AG09309 (cell line): ENCODE measurements around the gene DISP2.

Source experiments
- DNase-seq: peaks from one replicate; pipeline ENCODE4 v3.0.0-alpha.2; 2010; ENCODE audit warnings: low read depth
- H3K4me3 ChIP-seq: 2 replicates; pipeline ENCODE4 v1.5.1; 2011; ENCODE audit warnings: mild to moderate bottlenecking, low read depth, low read length, moderate library complexity; ENCODE audit not compliant: control insufficient read depth
- TF ChIP-seq, protein P1 (sequence below): IDR thresholded peaks from 2 replicates; pipeline ENCODE4 v1.5.1; 2011; ENCODE audit warnings: mild to moderate bottlenecking, low read depth, low read length, inconsistent platforms; ENCODE audit not compliant: insufficient read depth, control insufficient read depth; ENCODE audit errors: missing control alignments

The DISP2 gene

DNA sequence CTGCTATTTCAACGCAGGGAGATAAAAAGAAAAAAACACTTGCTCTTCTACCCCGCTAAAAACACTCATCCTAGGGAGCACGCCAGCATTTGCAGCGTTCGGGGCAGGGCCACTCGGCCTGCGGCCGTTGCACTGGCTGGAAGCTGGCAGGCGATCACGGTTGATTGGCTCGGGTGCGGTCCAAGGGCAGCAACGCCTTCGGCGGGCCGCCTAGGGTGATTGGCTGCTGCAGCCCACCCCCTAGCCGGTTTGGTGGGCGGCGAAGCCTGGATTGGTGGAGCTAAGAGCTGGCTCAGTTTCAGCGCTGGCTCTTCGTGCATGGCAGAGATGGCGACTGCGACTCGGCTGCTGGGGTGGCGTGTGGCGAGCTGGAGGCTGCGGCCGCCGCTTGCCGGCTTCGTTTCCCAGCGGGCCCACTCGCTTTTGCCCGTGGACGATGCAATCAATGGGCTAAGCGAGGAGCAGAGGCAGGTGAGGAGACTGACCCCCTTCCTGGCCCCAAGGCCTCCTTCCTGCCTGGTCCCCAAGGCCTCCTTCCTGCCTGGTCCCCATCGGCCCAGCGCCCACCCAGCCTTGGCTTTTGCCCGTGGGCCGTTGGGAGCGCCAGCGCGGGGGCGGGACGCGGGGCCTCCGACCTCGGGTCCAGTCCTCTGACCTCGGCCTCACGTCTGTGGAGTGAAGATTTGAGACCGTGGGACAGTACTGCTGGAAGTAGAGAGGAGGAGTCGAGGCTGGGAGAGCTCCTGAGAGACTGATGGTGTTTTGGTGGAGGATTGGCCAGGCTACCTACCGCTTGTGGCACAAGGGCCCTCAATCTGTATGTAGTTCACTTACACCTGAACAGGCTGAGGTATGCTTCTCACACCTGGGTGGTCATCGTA is 47.7 kb downstream of the DISP2 start, which contains the start of gene IVD:
IVD (plus strand) TSS at position 295 of the 881 bp plus-strand sequence; CDS start at position 328, 33 bp downstream.
- peak; percentile 87 for DNase-seq
- TF ChIP-seq, protein P1, sequence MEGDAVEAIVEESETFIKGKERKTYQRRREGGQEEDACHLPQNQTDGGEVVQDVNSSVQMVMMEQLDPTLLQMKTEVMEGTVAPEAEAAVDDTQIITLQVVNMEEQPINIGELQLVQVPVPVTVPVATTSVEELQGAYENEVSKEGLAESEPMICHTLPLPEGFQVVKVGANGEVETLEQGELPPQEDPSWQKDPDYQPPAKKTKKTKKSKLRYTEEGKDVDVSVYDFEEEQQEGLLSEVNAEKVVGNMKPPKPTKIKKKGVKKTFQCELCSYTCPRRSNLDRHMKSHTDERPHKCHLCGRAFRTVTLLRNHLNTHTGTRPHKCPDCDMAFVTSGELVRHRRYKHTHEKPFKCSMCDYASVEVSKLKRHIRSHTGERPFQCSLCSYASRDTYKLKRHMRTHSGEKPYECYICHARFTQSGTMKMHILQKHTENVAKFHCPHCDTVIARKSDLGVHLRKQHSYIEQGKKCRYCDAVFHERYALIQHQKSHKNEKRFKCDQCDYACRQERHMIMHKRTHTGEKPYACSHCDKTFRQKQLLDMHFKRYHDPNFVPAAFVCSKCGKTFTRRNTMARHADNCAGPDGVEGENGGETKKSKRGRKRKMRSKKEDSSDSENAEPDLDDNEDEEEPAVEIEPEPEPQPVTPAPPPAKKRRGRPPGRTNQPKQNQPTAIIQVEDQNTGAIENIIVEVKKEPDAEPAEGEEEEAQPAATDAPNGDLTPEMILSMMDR, result no peak
- peak within 1 kb of the TSS; percentile 58 for H3K4me3 ChIP-seq

DNA sequence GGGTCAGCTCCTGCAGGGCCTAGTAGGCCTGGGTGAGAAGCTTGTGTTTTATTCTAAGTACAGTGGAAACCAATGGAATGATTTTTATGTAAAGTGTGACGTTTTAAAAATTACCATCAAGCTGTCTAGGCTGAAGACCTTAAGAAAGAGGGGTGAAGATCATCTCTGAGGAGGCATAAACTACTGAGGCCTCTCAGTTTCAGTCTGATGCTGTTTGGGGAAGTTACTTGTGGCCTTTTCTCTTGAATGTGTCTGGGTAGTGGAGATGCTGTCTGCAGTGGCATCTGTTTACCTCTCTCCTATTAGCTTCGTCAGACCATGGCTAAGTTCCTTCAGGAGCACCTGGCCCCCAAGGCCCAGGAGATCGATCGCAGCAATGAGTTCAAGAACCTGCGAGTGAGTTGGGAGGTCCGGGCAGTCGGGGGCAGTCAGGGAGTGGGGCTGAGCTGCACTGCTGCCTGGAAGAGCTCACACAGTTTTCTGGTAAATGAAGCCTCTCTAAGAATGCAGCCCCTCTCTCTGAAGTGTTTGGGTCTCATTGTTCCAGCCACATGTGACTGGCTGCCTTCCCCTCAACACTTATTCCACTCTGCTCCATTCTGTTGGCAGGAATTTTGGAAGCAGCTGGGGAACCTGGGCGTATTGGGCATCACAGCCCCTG is 49.4 kb downstream of the DISP2 start:
- no peak for DNase-seq
- no peak overlapping the region for H3K4me3 ChIP-seq
- TF ChIP-seq, protein P1, result no peak

DNA sequence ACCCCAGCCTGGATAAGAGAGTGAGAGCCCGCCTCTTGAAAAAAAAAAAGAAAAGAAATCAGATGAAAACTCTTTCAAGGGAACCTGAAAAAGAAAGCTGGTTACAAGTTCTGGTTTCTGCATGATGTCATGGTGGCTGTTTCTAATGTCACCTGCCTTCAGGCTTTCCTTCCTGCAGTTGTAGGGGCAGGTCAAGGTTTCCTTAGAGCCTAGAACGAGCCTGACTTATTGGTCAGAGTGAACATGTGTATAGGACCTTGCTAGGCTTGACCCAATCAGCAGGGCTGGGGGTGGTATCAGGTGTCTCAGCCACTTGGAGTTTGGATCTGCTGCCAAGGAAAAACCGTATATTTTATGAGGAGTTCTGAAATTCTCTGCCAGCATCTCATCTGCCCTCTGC is 51.3 kb downstream of the DISP2 start:
- TF ChIP-seq, protein P1, result no peak
- no peak overlapping the region for H3K4me3 ChIP-seq
- DNase-seq, result no peak

DNA sequence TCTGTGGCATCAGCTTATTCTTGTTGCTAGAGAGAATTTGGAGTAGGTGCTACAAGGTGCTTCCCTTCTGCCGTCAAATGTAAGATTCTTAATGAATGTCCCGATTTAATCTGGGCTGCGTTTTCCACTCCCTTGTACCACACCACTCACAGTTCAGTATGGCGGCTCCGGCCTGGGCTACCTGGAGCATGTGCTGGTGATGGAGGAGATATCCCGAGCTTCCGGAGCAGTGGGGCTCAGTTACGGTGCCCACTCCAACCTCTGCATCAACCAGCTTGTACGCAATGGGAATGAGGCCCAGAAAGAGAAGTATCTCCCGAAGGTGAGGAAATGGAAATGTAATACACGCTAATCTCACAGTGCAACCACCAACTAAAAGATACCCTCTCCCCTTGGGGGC is 52.5 kb downstream of the DISP2 start:
- no peak for DNase-seq

DNA sequence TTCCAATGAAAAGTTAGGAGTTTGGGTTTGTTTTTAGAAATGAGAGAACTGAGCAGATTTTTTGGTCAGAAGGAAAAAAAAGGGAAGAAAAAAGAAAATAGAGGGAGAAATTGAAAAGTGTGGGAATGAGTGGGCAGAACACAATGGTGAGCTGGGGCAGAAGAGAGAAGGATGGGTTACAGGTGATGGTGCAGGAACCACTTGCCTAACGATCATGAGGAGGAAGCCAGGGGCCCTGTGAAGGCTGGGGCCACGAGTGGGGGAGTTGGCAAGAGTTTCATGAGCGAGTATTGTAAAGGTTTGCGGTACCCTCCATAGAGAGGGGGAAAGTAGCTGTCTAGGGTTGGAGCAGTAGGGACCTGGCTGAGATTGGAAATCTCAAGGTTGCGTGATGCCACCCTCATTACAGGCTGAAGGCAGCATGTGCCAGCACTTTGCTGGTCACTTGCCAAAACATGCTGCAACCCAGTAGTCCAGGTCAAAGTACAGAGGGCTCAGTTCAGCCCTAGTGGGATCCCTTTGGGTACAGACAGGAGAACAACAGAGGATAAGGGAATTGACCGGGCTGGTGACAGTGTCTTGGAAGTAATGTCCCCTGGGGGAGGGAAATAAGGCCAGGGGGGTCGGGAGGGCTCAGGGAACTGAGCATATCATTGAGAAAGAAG is 54.2 kb downstream of the DISP2 start:
- H3K4me3 ChIP-seq, result no peak overlapping the region
- TF ChIP-seq, protein P1, result no peak
- no peak for DNase-seq

More for the DNA sequence above, 52.5 kb downstream of the DISP2 start:
- H3K4me3 ChIP-seq, result no peak overlapping the region
- TF ChIP-seq, protein P1, result no peak

DNA sequence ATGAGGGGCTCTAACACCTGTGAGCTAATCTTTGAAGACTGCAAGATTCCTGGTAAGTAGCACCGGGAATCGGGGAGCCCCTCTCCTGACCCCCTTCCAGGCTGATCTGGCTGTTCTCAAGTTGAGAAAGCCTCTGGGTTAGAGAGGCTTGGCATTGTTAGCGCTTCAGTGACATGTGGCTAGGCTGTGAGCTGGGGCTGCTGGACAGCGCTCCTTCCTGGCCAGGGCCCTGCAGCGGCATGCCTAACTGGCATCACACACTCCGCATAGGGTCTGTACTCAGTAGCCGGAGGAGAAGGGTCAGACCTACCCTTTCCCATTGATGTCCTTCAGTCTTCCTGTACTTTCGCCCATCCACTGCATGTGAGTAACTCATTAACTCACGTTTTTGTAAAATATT is 55.0 kb downstream of the DISP2 start:
- TF ChIP-seq, protein P1, result no peak
- no peak overlapping the region for H3K4me3 ChIP-seq
- no peak for DNase-seq
